G401 (cell line): Measurements from ENCODE around the gene THBS2. TPM values are rescaled to one million over a fixed set of nuclear protein-coding genes. Genes with fewer than 3 reads are reported as not detected.
"Not testable (repeated sequence)": the region's sequence is repeated elsewhere in the genome, so short reads cannot be mapped to it uniquely, and the experiment has no call there.

ENCODE experiments used
- DNase-seq: peaks from one replicate; pipeline ENCODE4 v3.0.0-alpha.2; 2015; ENCODE audit warnings: low spot score
- in situ Hi-C: cut with HindIII; loops from 2 replicates; pipeline ENCODE4 v1.10.0; 2016; ENCODE audit warnings: low sequenced_read_pairs, mixed read lengths
- total RNA-seq: library from RNA; depleted of rRNA; stranded (reverse); fragments of >200 nt; shearing (Covaris generic); gene quantifications from 2 replicates; pipeline ENCODE4 v1.2.3, GENCODE V29; 2014

The THBS2 gene
- total RNA-seq, 1 experiment from 2014 or later: 0.14 TPM

DNA sequence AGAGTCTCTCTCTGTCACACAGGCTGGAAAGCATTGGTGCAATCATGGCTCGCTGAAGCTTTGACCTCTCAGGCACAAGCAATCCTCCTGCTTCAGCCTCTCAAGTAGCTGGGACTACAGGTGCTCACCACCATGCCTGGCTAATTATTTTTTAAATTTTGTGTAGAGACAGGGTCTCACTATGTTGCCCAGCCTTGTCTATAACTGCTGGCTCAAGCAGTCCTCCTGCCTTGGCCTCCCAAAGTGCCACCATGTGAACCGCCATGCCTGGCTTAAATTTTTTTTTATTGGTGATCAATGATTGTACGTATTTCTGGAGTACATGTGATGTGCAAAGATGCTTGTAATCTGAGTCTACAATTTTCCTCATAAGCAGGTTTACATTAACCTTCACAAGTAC, 54.8 kb downstream of the THBS2 start:
- no peak for DNase-seq
- in situ Hi-C loops: no loop called here

DNA sequence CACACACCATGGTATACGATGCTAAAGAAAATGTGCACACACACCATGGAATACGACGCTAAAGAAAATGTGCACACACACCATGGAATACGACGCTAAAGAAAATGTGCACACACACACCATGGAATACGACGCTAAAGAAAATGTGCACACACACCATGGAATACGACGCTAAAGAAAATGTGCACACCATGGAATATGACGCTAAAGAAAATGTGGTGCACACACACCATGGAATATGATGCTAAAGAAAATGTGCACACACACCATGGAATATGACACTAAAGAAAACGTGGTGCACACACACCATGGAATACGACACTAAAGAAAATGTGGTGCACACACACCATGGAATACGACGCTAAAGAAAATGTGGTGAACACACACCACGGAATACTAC, 55.7 kb downstream of the THBS2 start:
- in situ Hi-C loops: not testable (repeated sequence)

DNA sequence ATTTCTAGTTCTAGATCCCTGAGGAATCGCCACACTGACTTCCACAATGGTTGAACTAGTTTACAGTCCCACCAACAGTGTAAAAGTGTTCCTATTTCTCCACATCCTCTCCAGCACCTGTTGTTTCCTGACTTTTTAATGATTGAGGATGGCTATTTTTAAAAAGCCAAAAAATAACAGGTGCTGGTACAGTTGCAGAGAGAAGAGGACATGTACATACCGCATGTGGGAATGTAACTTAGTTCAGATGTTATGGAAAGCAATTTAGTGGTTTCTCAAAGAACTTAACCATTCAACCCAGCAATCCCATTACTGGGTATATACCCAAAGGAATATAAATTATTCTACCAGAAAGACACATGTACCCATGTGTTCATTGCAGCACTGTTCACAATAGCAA, 57.4 kb downstream of the THBS2 start:
- DNase-seq, in situ Hi-C loops: not testable (repeated sequence)

More for the DNA sequence above, 55.7 kb downstream of the THBS2 start:
- not testable (repeated sequence) for DNase-seq

DNA sequence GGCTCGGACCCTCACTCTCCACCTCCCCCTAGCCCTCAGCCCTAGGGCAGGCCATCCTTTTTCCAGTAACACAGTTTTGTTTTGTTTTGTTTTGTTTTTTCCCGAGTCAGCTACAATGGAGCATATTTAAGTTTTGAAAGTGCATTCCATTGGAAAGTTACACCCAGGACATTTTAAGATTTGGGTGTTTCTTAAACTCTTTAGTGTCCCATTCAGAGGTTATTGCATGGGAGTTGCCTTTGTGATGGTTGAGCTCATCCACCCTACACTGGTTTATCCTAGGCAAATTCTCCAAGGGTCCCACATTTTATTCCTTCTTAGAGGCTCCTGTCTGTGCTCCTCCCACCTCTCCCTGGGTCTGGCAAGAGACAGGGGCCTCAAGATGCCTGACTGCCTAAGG, 58.9 kb downstream of the THBS2 start:
- in situ Hi-C loops: no loop called here
- no peak for DNase-seq

DNA sequence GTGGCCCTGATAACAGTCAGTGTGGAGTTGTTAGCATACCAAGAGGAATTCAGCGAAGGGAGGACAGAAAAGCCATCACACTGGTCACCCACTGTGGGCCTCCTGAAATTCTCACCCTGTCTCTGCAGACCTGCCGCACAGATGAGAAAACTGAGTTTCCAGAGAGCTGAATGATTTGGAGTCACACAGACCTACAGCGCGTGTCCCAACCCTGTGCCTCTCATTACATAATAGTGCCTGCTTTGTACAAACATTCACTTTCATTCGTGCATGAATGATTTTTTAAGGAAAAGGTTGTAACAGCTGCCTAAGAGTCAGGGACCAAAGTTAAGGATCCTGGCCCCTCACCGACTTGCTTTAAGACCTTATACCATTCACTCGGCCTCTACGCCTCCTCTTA, 62.7 kb downstream of the THBS2 start:
- DNase-seq: no peak
- in situ Hi-C loops: no loop called here

DNA sequence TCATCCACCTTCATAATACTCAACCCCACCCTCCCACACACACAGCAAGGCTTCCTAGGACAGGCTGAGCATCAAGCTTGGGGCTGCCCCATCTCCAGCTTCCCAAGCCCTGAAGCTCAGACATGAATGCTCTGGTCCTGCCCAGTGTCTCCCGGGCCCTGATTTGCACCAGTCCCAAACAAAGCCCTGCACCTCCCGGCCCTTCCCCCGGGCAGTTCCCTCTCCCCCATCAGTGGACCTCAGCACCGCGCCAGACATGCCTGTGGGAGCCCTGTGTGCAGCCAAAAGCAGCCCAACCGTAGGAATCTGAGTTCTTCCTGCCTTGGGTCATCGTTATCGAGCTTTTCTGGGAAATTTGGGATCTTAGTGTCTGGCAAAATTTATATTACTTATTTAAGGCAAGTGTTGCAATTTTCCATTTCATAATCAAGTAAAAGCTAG, 63.5 kb downstream of the THBS2 start:
- in situ Hi-C loops: no loop called here
- no peak for DNase-seq

DNA sequence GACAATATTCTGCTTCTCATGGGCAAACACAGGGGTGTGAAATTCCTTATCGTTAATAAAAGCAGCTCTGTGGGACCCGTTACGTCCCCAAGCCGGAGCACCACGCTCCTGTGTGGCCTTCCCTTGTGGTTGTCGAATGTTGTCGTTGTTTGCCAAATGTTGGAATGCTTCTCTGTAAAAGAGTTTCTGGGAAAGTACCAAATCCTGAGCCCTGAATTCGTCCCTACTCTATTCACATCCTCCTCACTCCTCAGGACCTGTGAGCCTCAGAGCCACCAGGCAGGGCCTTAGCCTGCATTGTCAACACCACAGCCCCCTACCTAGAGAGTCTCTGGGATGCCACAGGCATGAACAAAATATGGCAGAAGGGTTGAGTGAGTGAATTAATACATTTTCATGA, 64.0 kb downstream of the THBS2 start:
- in situ Hi-C loops: no loop called here
- DNase-seq: no peak

DNA sequence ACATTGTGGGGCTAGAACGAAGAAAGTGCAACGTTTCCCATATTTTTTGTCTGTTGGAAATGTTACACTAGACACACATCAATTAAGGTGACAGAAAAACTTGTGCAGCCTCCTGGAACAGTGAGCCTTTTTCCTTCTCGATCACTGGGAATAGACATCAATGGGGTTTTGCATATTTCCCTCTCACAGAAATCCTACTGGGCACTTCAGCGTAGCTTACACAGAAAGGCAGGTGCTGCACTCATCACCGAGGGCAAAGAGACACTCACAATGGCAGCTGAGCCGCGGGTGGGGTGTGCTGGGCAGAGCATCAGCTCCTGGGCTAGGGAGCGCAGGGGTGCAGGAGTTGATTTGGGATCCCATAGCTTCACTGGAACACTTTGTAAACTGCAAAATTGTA, 64.5 kb downstream of the THBS2 start:
- in situ Hi-C loops: no loop called here
- no peak for DNase-seq

DNA sequence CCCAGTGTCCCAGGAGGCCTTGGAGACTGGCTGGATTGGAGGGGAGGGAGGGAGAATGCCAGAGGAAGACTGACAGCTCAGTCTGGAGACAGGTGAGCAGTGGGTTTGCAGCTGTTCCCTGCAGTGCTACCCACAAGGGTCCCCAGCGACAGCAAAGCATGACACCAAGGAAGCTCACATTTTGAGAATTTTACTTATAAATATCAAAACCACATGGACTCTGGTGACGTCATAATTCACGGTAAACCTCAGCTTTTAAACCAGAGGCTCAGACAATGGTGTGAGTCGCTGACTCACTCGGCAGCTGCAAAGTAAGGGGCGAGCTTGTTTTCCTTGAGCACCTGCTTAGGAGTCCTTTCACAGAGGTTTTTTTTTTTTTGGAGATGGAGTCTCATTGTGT, 65.2 kb downstream of the THBS2 start:
- in situ Hi-C loops: no loop called here
- no peak for DNase-seq

DNA sequence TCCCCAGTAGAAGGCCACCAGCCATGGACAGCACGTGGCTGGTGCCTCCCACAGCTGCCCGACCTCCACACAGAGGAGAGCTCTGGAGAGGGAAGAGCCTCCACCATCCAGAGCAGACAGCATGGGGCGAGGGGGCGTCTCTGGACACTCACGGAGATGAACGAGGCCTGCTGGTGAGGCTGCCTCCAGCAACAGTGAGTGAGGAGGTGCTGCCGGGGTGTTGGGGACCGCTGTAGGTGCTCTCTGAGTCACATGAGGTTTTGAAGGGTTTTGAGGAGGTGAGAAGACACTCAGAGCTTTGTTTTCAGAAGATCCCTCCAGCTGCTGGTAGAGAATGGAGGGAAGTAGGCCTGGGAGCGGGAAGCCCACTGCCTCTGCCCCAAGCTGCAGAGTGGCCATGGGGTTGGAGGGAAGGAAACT, 65.6 kb downstream of the THBS2 start:
- in situ Hi-C loops: no loop called here
- no peak for DNase-seq

DNA sequence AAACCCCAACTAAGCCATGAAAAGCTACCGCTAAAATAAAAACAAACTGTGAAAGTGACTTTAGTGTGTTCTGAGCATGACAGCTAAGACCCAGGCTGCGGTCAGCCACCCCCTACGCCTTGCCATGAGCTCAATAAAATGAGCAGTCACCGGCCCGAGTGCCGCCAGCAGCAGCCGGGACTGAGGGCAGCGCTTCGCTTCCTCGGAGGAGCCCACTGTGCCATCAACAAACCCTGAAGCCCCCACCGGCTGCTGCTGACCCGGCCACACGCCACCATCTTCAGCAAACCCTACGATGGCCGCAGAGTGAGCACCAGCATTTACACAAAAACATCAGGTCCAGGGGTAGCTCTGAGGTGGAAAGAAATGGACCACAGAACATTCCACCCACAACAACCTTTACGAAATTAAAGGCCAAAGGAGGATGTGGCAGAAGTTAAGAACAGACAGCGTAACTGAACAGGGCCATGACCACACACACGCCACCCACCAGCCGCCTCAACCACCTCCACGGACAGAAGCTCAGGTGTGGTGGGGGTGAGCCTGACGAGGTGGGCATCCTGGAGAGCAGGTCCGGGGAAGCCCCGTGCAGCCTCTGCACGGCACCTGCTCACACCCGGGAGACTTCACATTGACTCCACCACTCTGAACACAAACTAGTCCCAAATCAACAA, 67.0 kb downstream of the THBS2 start:
- no peak for DNase-seq
- in situ Hi-C loops: no loop called here

DNA sequence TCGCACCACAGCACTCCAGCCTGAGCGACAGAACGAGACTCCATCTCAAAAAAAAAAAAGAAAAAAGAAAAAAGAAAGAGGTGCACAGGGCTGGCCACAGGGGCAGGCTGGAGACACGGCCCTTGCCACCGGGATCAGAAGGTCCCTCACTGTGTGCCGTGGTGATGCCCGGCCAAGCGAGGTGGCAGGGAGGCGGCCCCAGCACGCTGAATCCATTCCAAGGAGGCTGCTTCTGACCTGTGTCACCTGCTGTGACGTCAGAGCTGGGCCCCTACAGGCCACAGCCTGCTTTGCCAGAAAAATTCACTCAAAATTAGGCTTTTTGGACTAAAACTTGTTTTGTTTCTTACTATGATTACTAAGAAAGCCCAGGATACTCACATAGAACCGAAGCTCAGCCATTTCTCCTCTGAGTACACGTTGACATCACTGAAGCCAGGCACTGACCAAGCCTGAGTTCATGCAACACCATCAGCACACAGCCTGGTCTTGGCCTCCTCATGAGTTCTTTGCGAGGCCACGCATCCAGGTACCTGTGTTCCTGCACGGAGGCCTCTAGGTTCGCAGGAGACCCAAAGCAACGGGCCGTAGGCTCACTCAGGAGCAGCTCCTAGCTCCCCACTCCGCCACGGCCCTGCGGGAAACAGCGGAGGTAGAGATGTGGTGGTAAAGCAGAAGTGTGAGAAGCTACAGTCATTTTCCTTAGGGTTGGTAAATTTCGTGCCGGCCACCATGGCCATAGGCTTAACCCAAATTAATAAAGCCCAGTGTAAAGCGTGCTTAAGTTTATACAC, 67.8 kb downstream of the THBS2 start:
- in situ Hi-C loops: no loop called here
- no peak for DNase-seq

DNA sequence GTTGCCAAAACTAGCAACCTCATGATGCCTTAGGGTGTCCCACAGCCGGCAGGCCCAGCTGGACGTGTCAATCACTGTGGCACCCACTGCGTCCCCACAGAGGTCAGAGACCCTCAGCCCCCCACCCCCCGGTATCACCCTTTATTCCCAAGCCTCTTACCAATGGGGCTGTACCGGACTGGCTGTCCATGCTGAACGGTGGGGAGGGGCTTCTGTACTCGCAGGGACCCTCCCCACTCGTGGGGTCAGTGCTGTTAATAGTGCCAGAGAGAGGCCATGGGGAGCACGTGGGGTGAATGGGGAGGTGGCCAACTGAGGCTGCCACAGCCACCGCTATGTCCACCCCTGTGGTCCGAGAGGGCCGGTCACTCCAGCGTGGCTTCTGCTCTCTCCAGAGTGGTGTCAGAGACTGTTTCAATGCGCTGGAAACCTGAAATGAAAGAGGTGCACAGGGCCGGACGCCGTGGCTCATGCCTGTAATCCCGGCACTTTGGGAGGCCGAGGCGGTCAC, 68.6 kb downstream of the THBS2 start:
- in situ Hi-C loops: no loop called here
- DNase-seq: no peak

DNA sequence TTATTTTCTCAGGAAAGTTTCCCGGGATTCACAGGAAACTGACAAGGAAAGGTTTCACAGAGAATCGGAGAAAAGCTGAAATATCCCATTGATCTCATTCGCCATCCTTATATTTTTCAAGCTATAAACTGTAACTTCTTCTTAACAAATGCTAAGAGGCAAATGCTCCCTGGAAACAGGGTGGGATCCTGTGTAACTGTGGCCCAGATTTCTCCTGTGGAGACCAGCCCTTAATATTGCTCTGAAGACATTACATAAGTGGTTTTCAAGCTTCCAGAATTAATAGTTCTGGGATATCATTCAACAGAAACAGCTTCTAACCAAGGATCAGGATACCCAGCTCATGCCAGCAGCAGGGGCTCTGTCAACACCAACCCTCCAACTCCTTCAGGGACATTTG, 69.2 kb downstream of the THBS2 start:
- no peak for DNase-seq
- in situ Hi-C loops: no loop called here

DNA sequence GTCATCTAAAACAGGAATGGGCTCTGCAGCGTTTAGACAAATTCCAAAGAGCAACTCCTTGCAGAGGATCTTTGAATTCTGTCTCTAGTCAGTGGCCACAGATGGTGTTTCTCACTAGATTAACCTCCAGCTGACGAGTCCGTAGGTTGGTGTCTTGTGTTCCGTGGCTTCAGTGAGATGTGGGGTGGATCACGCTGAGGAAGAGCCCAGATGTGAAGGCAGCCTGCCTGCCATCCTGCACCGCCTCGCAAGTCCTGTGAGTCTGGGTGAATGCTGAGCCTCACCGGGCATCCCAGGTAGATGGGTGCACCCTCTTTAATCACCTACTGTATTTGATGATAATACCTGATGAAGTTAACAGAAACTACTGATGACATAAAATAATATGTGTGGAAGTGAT, 70.4 kb downstream of the THBS2 start:
- in situ Hi-C loops: no loop called here
- DNase-seq: no peak

DNA sequence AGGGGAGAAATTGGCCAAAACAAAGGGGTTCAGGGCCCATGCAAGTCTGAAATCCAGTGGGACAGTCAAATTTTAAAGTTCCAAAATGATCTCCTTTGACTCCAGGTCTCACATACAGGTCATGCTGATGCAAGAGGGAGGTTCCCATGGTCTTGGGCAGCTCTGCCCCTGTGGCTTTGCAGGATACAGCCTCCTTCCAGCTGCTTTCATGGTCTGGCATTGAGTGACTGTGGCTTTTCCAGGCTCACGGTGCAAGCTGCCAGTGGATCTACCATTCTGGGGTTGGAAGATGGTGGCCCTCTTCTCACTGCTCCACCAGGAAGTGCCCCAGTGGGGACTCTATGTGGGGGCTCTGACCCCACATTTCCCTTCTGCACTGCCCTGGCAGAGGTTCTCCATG, 73.8 kb downstream of the THBS2 start:
- in situ Hi-C loops, DNase-seq: not testable (repeated sequence)

DNA sequence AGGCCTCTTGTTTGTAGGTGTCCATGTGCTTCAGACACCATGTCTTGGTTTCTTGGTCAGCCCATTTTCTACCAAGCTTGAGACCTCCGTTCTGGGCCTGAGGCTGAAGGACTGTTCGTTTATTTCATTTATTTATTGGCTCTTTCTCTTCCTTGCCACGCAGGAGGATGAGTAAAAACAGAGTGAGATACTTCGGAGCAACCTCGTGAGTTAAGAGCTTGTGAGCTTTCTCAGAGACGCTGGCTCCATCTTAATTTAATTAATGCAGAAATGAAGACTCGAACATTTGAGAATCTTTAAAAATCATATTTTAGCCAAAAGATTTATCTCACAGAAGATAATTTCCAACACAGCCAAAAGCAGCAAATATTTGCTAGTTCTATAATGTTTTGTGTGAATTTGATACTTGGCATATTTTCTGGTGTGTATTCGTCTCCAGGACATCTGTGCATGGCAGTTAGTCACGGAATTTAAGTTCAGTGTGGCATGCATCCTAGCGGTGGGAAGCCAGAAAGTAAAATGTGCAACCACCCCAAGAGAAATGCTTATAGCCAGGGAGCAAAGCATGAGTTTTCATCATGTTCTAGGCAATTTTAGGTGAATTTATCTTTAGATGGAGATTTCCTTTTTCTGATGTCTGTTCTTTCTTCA, 76.0 kb downstream of the THBS2 start:
- in situ Hi-C loops: no loop called here

DNA sequence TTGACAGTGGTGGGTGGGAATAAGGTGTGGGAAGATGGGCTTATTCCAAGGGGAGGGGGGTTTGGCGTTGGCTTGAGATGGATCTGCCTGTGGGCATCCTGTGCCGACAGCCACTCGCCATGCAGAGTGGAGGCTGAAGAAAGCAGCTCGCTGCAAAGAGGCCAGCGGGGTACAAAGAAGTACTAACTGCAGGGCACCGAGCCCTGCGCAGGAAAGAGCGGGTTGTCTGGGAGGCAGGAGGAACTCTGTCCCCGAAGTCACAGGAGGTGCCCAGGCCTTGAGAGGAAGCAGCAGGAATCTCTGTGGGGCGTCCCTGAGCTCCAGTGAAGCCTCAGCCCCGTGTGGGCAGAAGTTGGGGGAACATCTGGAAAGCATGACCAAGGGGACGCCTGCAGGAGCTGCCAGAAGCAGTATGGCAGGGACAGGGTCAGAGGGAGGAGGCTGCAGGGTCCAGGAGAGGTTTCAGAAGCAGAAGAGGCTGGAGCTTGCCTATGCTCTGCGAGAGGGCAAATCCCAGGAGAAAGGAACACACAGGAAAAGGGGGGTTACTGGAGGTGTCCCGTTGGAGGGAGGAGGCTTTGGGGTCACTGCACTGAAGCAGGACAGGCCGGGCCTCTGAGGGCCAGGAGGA, 77.2 kb downstream of the THBS2 start:
- in situ Hi-C loops: no loop called here
- no peak for DNase-seq

More for the DNA sequence above, 76.0 kb downstream of the THBS2 start:
- DNase-seq: no peak

DNA sequence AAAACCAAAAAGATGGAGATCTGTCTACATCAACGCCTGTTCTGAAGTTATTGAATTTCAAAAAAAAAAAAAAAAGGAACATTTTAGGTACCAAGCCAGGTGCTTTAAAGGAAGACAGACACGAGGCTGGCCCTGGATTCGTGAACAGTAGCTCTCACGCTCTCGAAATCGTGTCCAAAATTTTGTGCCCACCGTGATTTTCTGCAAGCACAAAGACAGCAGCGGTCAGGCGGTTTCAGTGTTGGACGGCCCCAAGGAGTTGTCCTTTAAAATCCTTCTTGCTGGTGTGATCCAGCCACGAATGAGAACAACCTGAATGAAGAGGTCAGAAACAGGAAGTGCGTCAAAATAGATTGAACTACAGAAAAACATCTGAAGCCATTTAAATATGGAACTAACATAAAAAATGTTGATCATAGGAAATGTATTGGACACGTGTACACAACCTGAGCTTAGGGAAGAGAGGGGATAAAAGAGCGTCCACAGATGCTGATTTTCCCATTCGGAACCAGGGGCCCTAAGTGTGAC, 78.2 kb downstream of the THBS2 start:
- no peak for DNase-seq
- in situ Hi-C loops: no loop called here
